ENCODE measurements around the gene MICALL1. TPM values are rescaled to one million over a fixed set of nuclear protein-coding genes. Genes with fewer than 3 reads are reported as not detected.

Gene MICALL1
- total and polyA plus RNA-seq, 9 of the 15 experiments (the other 6 are each of a cell fraction or from before 2014, with no cell fraction given): 0.32 to 21.5 (median 6.1) TPM

- TF ChIP-seq TCF3 (CRISPR knock-in tag; IDR thresholded peaks at IDR 0.05) (peak; percentile 36; the same call in 1 of the 2 replicates), HNRNPUL1 (IDR thresholded peaks at IDR 0.05; ENCODE audit: low read length) (no peak), ZNF217 (CRISPR knock-in tag; IDR thresholded peaks at IDR 0.05) (no peak), ARID3B (CRISPR knock-in tag; IDR thresholded peaks at IDR 0.05; ENCODE audit: borderline replicate concordance) (no peak), NR1H2 (CRISPR knock-in tag; IDR thresholded peaks at IDR 0.05) (no peak), ZNF280B (CRISPR knock-in tag; IDR thresholded peaks at IDR 0.05) (no peak), KLF16 (IDR thresholded peaks at IDR 0.05) (no peak), NEUROD1 (IDR thresholded peaks at IDR 0.05; ENCODE audit: borderline replicate concordance, low read depth, low read length, partially characterized antibody) (peak; percentile 60), KLF13 (tag; IDR thresholded peaks at IDR 0.05; ENCODE audit: borderline replicate concordance, low read depth) (no peak), MLX (CRISPR knock-in tag; conservative IDR thresholded peaks at IDR 0.05) (no peak), ZNF644 (tag; IDR thresholded peaks at IDR 0.05; ENCODE audit: low read depth) (0 out of 2 replicates have a peak, but pooled peaks have one; percentile 62), MIER1 (IDR thresholded peaks at IDR 0.05; ENCODE audit: low read depth) (no peak), FOXK2 (conservative IDR thresholded peaks at IDR 0.05 in 1 of 2, IDR thresholded peaks at IDR 0.05 in 1 of 2; ENCODE audit: low read depth in 2 of 2) (no peak), OTX1 (CRISPR knock-in tag; IDR thresholded peaks at IDR 0.05) (no peak), ZNF507 (tag; conservative IDR thresholded peaks at IDR 0.05) (no peak), ZNF277 (CRISPR knock-in tag; IDR thresholded peaks at IDR 0.05; ENCODE audit: borderline replicate concordance) (no peak), USF2 (CRISPR knock-in tag; IDR thresholded peaks at IDR 0.05) (peak; percentile 36), CEBPB (tag; IDR thresholded peaks at IDR 0.05) (peak; percentile 53; the same call in 1 of the 2 replicates), ZNF668 (CRISPR knock-in tag; IDR thresholded peaks at IDR 0.05) (peak; percentile 55; the same call in 1 of the 2 replicates), PYGO2 (tag; IDR thresholded peaks at IDR 0.05) (peak; percentile 15; the same call in 1 of the 2 replicates), CBFA2T2 (conservative IDR thresholded peaks at IDR 0.05) (no peak), SOX6 (IDR thresholded peaks at IDR 0.05) (peak; percentile 18; the same call in 1 of the 2 replicates)
Measured at GRCh38 chr22:37904572-37905533, 1.2 kb upstream of the MICALL1 start (continued).

Measured in K562 (cell line).